GM19395 (cell line): ENCODE data around the gene NUBPL.
"Not testable (repeated sequence)": the region's sequence is repeated elsewhere in the genome, so short reads cannot be mapped to it uniquely, and the experiment has no call there.

ENCODE experiments used
- ATAC-seq: cut with Tn5 transposase; IDR thresholded peaks from one replicate; pipeline ENCODE4 v1.9.1; 2021; ENCODE audit warnings: mild to moderate bottlenecking, moderate library complexity; ENCODE audit not compliant: unreplicated experiment

NUBPL gene

DNA sequence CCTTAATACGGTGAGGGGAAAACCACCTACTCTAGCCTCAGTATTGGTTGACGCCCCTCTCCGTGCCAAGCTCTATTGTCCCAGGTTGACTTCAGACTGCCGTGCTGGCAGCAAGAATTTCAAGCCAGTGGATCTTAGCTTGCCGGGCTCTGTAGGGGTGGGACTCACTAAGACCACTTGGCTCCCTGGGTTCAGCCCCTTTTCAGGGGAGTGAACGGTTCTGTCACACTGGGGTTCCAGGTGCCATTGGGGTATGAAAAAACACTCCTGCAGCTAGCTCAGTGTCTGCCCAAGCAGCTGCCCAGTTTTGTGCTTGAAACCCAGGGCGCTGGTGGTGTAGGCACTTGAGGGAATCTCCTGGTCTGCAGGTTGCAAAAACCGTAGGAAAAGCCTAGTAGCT is 107.1 kb downstream of the NUBPL start:
- ATAC-seq = no peak

DNA sequence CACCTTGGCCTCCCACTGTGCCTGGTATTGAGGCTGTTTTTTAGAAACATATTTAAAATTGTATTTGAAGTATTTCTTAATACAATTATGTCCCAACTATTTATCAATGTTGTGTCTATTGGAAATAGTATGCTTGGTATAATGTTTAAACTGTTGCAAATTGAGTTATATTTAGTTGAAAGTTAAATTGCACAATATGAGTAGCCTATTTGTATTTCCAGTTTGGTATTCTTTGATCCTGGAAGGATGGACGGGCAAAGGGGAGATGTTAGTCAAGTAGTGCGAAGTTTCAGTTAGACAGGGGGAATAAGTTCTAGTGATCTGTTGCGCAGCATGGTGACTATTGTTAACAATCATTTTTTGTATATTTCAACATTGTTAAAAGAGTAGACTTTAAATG is 111.5 kb downstream of the NUBPL start:
- no peak for ATAC-seq

DNA sequence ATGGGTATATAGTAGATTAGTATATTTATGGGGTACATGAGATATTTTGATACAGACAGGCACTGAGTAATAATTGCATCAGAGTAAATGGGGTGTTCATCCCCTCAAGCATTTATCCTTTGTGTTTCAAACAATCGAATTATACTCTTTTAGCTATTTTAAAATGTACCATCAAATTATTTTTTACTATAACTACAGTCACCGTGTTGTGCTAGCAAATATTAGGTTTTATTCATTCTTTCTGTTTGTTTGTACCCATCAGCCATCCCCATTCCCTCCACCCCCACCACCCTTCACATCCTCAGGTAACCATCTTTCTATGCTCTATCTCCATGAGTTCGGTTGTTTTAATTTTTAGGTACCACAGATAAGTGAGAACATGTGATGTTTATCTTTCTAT is 115.8 kb downstream of the NUBPL start:
- ATAC-seq = no peak

DNA sequence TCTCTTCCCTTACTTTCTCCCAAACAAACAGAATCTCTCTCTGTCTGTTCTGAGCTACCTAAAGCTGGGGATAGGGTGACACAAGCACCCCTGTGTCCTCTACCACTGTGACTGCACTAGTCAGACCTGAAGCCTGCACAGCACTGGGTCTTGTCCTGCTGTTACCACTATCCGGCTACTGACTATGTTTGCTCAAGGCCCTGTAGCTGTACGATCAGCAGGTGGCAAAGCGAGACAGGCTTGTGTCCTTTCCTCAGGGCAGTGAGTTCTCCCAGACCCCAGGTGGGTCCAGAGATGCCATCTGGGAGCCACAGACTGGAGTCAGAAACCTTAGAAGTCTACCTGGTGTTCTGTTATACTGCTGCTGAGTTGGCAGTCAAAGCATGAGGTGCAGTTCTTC is 116.4 kb downstream of the NUBPL start:
- no peak for ATAC-seq

DNA sequence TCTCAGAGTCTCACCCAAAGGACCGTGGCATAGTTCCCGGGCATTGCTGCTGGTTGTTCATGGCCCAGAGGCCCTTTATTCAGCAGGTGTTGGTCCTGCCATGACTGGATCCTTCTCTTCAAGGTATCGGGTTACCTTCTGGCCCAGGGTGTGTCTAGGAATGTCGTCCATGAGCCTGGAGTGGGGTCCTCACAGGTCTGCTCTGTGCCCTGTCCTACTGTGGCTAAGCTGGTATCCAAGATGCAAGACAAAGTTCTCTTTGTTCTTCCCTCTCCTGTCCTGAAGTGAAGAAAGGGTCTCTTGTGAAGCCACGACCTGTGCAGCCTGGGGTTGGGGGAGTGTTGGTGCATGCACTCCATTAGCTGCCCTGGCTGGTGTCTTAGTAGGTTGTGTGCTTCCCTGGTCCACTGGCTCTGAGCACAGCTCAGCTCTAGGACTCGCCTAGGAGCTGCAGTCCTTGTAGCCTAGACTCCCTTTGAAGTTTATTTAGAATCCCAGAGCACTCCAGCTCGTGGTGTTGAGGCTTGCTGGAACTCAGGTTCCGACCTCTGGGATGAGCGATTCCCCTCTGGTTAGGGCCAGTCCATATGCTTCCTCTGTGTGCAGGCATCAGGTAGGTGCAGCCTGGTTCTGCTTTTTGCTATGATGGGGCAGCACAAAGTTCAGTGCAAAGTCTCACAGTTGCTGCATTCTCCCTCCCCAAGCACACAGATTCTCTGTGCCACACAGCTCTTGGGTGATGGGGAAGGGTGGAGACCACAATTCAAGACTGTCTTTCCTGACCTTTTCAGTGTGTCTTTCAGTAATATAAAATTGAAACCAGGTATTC is 117.4 kb downstream of the NUBPL start:
- ATAC-seq = no peak

DNA sequence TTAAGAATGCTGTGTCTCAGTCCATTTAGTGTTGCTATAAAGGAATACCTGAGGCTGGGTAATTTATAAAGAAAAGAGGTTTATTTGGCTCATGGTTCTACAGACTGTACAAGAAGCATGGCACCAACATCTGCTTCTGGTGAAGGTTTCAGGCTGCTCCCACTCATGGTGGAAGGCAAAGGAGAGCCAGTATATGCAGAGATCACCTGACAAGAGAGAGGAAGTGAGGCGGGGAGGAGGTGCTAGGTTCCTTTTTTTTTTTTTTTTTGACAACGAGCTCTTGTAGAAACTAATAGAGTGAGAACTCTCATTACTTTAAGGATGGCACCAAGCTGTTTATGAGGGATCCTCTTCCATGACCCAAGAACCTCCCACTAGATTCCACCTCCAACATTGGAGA is 121.6 kb downstream of the NUBPL start:
- ATAC-seq = no peak

DNA sequence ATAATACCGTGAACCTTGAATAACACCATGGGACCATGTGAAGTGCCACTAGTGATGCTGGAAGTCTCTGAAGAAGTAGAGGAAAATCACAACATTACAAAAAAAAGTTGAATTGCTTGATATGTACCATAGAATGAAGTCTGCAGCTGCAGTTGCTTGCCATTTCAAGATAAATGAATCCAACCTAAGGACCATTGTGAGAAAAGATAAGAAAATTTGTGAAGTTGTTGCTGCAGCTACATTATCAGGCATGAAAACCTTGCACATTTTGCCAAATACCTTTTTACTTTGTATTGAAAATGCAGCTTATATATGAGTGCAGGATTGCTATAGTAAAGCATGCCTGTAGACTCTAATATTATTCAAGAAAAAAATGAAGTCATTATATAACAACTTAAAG is 126.5 kb downstream of the NUBPL start:
- no peak for ATAC-seq

DNA sequence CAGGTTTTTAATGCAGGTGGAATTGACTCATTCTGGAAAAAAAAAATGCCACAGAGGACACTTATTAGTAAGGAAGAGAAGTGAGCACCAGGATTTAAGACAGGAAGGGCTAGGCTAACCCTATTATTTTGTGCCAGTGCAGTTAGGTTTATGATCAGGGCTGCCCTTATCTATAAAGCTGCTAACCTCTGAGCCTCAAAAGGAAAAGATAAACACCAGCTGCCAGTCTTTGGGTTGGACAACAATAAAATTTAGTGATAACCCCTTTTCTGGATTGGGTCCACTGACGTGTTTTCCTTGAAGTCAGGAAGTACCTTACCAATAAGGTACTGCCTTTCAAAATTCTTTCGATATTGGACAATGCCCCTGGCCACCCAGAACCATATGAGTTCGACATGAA is 128.9 kb downstream of the NUBPL start:
- ATAC-seq = no peak

DNA sequence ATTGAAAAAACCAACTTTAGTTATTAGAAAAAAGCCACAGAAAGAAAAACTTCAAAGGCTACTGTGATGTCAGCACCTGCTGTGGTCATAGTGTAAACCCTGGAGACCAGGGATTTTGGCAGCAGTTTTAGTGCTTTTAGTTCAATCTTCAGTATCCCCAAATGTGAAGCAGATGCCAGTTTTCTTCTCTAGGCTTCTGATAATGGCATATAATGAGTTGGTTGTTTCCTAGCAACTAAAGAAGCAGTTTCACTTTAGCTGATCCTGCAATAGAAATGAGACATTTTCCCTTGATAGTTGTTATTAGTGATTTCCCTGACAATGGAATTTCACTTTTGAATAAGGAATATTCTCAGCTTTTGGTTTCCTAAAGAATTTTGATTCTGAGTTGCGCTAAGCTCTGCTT is 131.2 kb downstream of the NUBPL start:
- ATAC-seq = no peak

DNA sequence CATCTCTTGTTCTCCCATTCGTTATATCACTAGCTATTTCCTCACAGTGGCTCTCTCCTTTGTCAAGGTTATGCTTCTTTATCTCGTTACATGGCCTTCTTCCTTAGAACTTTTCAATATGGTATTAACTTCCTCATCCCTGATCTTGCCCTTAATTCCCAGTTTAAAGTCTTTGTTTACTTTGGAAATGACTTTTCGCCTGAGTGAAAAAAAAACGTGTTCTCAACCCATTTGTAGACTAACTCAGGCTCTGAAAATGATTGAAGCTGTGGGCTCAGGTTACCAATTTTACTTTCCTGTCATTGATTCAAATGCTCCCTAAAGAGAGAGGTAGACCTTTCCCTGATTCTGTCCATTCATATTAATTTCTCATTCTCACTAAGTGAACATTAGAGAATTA is 135.2 kb downstream of the NUBPL start:
- ATAC-seq = no peak

DNA sequence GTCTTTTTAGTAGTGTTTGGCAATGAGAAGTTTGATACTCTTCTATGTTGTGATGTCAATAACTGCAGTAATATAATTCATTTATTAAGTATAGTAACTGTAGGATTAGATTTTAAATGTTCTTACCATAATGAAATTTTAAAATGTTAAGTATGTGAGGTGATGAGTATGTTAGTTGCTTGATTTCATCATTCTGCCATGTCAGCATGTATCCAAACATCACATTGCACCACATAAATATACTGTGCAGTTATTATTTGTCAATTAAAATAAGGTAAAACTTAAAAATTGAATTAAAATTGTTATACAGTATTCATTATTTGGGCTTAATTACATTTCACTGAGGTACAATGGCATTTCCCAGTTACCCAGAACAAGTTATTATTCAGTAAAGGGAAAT is 138.6 kb downstream of the NUBPL start:
- ATAC-seq = no peak

DNA sequence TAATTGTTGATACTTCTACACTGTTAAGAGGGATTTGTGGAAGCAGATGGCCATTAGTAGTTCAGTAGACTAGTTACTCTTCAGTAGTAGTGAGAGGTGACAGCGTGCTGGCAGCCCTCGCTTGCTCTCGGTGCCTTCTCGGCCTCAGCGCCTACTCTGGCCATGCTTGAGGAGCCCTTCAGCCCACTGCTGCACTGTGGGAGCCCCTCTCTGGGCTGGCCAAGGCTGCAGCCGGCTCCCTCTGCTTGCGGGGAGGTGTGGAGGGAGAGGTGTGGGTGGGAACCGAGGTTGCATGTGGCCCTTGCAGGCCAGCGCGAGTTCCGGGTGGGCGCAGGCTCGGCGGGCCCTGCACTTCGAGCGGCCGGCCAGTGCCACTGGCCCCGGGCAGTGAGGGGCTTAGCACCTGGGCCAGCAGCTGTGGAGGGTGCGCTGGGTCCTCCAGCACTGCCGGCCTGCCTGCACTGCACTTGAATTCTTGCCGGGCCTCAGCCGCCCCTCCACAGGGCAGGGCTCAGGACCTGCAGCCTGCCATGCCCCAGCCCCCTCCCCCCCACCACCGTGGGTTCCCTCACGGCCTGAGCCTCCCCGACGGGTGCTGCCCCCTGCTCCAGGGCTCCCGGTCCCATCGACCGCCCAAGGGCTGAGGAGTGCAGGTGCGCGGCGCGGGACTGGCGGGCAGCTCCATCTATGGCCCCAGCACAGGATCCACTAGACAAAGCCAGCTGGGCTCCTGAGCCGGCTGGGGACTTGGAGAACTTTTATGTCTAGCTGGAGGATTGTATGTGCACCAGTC is 139.3 kb downstream of the NUBPL start:
- ATAC-seq = no peak

DNA sequence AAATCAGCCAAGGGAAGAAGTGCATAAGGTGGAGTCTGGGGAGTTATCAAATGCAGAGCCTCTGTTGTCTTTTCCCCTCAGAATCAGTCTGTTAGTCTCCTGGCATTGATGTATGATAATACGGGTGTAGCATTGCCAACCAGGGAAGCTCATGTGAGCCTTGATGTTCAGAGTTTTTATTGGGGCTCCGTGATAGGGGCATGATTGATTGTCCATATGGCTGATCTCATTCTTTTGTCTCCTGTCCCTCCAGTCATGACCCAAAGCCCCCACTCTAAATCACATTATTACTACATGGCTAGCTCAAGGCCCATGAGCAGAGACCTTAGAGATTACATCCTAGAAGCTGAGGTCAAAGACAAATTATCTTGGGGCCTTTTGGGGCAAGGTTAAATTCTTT is 140.9 kb downstream of the NUBPL start:
- no peak for ATAC-seq

DNA sequence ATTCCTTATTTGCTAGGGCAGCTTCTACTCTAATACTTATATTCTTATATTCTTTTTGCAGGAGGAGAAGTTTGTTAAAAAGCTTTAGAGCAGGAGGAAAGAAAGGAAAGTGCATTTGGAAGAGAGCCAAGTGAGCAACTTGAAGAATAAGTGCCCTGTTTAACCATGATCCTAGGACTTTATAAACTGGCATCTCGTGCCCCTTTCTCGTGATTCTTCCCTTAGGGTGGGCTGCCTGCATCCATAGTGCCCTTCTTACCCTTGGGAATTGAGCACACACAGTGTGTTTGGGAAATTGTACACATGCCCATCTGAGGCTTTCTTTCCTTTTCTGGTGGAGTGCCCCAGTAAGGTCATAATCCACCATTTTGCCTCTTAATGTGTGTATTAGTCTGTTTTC is 141.9 kb downstream of the NUBPL start:
- ATAC-seq = no peak

DNA sequence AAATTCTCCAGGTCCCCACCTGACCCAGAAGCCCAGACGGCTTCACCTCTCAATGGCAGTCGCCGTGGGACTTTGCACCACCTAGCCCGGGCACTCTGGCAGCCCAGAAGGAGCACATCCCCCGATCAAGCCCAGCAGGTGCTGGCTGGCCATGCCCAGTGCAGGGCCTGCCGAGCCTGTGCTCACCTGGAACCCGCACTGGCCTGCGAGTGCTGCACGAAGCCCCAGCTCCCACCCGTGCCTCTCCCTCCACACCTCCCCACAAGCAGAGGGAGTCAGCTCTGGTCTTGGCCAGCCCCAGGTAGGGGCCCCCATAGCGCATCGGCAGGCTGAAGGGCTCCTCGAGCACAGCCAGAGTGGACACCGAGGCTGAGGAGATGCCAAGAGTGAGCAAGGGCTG is 144.5 kb downstream of the NUBPL start:
- no peak for ATAC-seq

DNA sequence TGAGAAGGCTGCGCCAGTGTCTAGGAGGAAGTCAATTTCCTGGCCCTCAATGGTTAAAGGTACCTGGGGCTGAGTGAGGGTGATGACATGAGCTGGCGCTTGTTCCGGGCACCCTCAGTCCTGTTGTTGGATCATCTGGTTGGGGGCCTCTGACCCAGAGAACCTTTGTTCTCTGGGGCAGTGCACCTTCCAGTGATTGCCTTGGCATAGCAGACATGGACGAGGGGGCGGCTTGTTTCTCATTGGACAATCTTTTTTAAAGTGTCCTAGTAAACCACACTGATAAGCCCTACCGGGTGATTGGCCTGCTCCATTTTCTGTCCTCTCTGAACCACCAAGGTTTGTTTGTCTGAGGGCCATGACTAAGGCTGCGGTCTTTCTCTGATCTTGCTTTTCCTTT is 147.5 kb downstream of the NUBPL start:
- ATAC-seq = not testable (repeated sequence)

DNA sequence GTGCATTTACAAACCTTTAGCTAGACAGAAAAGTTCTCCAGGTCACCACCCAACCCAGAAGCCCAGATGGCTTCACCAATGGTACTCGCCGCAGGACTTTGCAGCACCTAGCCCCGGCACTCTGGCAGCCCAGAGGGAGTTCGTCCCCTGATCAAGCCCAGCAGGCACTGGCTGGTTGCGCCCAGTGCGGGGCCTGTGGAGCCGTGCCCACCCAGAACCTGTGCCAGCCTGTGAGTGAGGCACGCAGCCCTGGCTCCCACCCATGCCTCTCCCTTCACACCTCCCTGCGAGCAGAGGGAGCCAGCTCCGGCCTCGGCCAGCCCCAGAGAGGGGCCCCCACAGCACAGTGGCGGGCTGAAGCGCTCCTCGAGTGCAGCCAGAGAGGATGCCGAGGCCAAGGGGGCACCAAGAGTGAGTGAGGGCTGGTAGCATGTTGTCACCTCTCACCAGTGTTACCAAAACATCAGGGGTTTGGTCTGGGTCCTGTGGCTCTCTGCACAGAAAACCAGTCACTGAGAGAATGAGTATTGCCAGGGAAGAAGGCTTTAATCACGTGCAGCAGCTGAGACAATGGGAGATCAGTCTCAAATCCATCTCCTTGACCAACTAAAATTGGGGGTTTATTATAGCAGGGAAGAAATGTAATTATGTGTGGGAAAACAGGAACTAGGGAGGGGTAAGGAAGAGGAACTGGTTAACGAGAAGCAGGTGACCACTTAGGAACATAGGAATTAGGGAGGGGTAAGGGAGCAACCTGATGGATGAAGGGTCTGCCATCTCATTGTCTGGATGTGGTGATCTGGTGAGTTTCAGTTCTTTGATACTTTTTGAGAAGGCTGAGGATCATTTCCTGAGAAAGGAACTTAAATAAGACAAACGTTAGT is 151.3 kb downstream of the NUBPL start:
- no peak for ATAC-seq

DNA sequence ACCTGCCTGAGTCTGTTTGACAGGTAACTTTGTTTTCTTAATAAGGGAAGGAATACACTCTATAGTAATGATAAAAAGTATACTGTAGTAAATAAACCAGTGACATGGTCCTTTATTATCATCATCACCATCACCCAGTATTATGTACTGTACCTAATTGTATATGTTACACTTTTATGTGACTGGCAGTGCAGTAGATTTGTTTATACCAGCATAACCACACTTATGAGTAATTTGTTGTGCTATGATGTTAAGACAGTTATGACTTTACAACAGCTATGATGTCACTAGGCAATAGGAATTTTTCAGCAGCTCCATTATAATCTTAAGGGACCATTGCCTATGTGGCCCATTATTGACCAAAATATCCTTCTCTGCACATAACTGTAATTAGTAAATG is 155.0 kb downstream of the NUBPL start:
- ATAC-seq = no peak

DNA sequence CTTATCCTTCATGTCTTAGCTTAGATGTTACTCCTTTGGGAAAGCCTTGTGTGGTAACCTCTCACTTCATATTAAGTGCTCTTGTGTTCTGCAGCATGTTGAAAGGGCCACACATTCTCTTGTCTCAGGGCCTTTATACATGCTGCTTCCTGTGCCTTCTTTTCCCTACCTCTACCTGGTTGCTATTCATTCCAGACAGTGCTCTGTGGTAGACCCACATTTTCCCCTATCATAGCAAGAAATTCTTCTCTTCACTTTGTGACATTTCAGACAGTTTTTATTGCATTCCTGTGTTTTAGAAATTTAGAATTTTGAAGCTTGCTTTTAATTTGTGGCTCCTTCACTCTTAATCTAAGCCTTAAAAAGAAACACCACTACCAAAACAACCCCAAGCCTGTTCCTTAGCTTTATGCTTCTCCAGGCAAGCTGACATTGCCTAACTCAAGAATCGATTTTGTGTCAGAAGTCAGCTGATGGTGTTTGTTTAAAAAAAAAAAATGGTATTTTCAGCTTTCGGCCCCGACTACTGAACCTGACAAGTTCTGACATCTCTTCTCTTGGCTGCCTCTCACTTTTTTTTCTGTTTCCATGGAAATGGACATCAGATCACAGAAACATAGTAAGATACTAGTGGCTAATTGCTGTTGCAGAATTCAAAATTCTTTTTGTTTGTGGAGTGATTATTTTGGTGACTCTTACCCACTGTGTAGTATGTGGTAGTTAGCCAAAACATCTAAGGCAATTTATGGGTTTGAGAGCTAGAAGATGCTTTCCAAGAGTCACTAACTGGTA is 156.3 kb downstream of the NUBPL start:
- ATAC-seq = no peak

DNA sequence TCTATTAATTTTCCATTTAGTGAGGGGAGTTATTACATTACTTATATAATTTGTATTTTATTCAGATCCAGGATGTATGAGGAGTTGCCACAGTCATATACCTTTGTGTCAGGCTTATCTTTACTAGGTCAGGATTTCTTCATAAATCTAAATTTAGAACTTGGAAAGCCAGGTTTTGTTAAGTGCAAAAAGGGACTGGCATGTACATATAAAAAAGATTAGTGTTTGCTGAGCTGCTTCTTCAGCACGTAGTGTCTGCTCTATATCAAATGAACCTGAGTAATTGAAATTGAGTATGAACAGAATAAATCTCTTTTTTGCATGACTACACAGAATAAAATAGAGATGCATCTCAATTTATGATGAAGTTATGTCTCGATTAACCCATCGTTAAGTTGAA is 157.4 kb downstream of the NUBPL start:
- no peak for ATAC-seq

DNA sequence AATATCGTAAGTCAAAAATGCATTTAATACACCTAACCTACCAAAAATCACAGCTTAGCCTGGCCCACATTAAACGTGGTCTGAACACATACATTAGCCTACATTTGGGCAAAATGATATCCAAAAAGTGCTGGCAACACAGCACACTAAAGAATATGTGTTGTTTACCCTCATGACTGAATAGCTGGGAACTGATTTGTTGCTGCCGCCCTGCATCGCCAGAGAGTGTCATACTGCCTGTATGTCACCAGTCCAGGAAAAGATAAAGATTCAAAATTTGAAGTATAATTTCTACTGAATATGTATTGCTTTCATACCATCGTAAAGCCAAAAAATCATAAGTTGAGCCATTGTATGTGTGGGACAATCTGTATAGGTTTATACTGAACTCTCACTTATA is 157.8 kb downstream of the NUBPL start:
- no peak for ATAC-seq
